OCI-LY3 (cell line): ENCODE data around the gene RPTN.

ENCODE experiments used
- CTCF ChIP-seq: fragments of 200-600, 300-600 bp; sonication (generic); IDR thresholded peaks from 2 replicates; pipeline ENCODE4 v1.5.1; 2014; ENCODE audit warnings: antibody characterized with exemption, low read length, low read depth
- EZH2phosphoT487 ChIP-seq: fragments of 200-600 bp; shearing (Covaris generic); IDR thresholded peaks from 2 replicates; pipeline ENCODE4 v1.6.1; 2018; ENCODE audit warnings: antibody characterized with exemption, mixed run types, low read depth

- TF ChIP-seq CTCF = no peak
- TF ChIP-seq EZH2phosphoT487 = no peak
Observed at GRCh38 chr1:152112885-152113432, 46.1 kb downstream of the RPTN start.
